OCI-LY1 (cell line): ENCODE results near the gene EFCAB10.

ENCODE experiments used
- EZH2 ChIP-seq: fragments of 200-600 bp; sonication (generic), shearing (Covaris generic); IDR thresholded peaks from 2 replicates; pipeline ENCODE4 v1.8.0; 2017; ENCODE audit warnings: borderline replicate concordance, mixed run types, mild to moderate bottlenecking, antibody characterized with exemption, low read length, moderate library complexity, mixed read lengths
- TF ChIP-seq, protein P1 (sequence below): fragments of 200-600 bp; sonication (generic), shearing (Covaris generic); IDR thresholded peaks from 2 replicates; pipeline ENCODE4 v1.5.1; 2017; ENCODE audit warnings: mild to moderate bottlenecking, antibody characterized with exemption, low read length, moderate library complexity, mixed read lengths

DNA sequence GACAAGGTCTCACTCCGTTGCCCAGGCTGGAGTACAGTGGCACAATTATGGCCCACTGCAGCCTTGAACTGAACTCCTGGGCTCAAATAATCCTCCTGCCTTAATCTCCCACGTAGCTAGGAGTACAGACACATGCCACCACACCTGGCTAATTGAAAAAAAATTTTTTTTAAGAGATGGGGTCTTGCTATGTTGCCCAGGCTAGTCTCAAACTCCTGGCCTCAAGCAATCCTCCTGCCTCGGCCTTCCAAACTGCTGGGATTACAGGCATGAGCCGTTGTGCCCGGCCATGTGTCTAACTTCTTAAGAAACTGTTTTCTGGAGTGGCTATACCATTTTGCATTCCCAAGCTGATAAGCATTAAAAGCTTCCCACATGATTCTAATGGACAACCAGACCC is 9.5 kb upstream of the EFCAB10 start:
- TF ChIP-seq, protein P1, sequence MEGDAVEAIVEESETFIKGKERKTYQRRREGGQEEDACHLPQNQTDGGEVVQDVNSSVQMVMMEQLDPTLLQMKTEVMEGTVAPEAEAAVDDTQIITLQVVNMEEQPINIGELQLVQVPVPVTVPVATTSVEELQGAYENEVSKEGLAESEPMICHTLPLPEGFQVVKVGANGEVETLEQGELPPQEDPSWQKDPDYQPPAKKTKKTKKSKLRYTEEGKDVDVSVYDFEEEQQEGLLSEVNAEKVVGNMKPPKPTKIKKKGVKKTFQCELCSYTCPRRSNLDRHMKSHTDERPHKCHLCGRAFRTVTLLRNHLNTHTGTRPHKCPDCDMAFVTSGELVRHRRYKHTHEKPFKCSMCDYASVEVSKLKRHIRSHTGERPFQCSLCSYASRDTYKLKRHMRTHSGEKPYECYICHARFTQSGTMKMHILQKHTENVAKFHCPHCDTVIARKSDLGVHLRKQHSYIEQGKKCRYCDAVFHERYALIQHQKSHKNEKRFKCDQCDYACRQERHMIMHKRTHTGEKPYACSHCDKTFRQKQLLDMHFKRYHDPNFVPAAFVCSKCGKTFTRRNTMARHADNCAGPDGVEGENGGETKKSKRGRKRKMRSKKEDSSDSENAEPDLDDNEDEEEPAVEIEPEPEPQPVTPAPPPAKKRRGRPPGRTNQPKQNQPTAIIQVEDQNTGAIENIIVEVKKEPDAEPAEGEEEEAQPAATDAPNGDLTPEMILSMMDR: no peak
- TF ChIP-seq EZH2: no peak
